Activated CD8-positive, alpha-beta T cell treated with anti-CD3 and anti-CD28 coated beads for 36 hours (primary cell): Measurements from ENCODE around the gene NELFCD. TPM values are rescaled to one million over a fixed set of nuclear protein-coding genes. Genes with fewer than 3 reads are reported as not detected.

Source experiments
- ATAC-seq: fragments of 200-7000 bp; cut with Tn5 transposase; one replicate; pipeline ENCODE4 v1.10.0; 2021; ENCODE audit warnings: mild to moderate bottlenecking, moderate library complexity
- CTCF ChIA-PET: fragments of 350-600 bp; sonication (Branson Sonifier 250); formaldehyde crosslinking; loops from one replicate; lab custom pipeline; 2021; ENCODE audit warnings: antibody characterized with exemption; lab: Charles Lee
- POLR2A ChIA-PET: fragments of 350-600 bp; sonication (Branson Sonifier 250); formaldehyde crosslinking; loops from one replicate; lab custom pipeline; 2021; ENCODE audit warnings: antibody characterized with exemption; lab: Charles Lee
- DNase-seq: peaks from one replicate; pipeline ENCODE4 v3.0.0-alpha.2; 2020
- H3K27ac Mint-ChIP-seq: one replicate; pipeline ENCODE4 v1.8.0; 2021; ENCODE audit warnings: mild to moderate bottlenecking, mixed read lengths
- H3K27me3 Mint-ChIP-seq: one replicate; pipeline ENCODE4 v1.8.0; 2021; ENCODE audit warnings: mixed read lengths
- H3K36me3 Mint-ChIP-seq: one replicate; pipeline ENCODE4 v1.8.0; 2021; ENCODE audit warnings: low read depth, mixed read lengths
- H3K4me1 Mint-ChIP-seq: one replicate; pipeline ENCODE4 v1.8.0; 2021; ENCODE audit warnings: low read depth, mixed read lengths
- H3K4me3 Mint-ChIP-seq: one replicate; pipeline ENCODE4 v1.8.0; 2021; ENCODE audit warnings: mild to moderate bottlenecking, moderate library complexity, mixed read lengths
- H3K9me3 Mint-ChIP-seq: one replicate; pipeline ENCODE4 v1.8.0; 2021; ENCODE audit warnings: mixed read lengths
- CTCF ChIP-seq: fragments of 200-600 bp; IDR thresholded peaks from one replicate; pipeline ENCODE4 v1.8.0; 2022; ENCODE audit warnings: antibody characterized with exemption, mild to moderate bottlenecking
- intact Hi-C: fragments of 100-400 bp; cut with micrococcal nuclease; formaldehyde crosslinking; loops from one replicate; pipeline ENCODE4 v1.10.0; 2022
- total RNA-seq, 2 experiments: library from RNA; stranded (reverse); gene quantifications; one replicate each; pipeline ENCODE4 v1.2.3, GENCODE V29; 2021

The NELFCD gene
- total RNA-seq, 2 experiments from 2014 or later: 106 to 120 TPM

- intact Hi-C loops: no loop called here
- Mint-ChIP-seq H3K4me3 (no peak overlapping the region), H3K27ac (peak overlapping the region; percentile 40), H3K4me1 (peaks cover 56% of the 10 kb centered on the region), H3K36me3 (peaks cover 56% of the 10 kb centered on the region), H3K9me3 (no peaks in the 10 kb centered on the region), H3K27me3 (no peaks in the 10 kb centered on the region)
- ATAC-seq (no peak), DNase-seq (no peak)
- ChIA-PET POLR2A (no interaction called here), CTCF (no interaction called here)
- TF ChIP-seq CTCF: no peak
These were observed 44.5 kb downstream of the NELFCD start for GRCh38 chr20:59025511-59025910.

GRCh38 chr20:59026904-59027740 lies 46.1 kb downstream of the NELFCD start:
- Mint-ChIP-seq H3K36me3 (peaks cover 64% of the 10 kb centered on the region), H3K4me1 (peaks cover 58% of the 10 kb centered on the region), H3K27me3 (no peaks in the 10 kb centered on the region), H3K4me3 (no peak overlapping the region), H3K9me3 (no peaks in the 10 kb centered on the region), H3K27ac (peak overlapping the region; percentile 50)
- CTCF ChIA-PET: interaction anchor here (0.8 to 1.3 kb wide), 4 partner anchors 12 to 180 kb away, joined by 3 to 7 read pairs (median 4); no protein-coding TSS in a partner anchor
- intact Hi-C loops: no loop called here
- DNase-seq: no peak
- no peak for TF ChIP-seq CTCF
- ATAC-seq: no peak
- POLR2A ChIA-PET: interaction anchor here (1.0 to 1.5 kb wide), 2 partner anchors 9 to 195 kb away, joined by 4 to 9 read pairs; partner anchors contain the start of gene TUBB1

- Mint-ChIP-seq H3K27ac (peak overlapping the region; percentile 50), H3K9me3 (no peaks in the 10 kb centered on the region), H3K36me3 (peaks cover 61% of the 10 kb centered on the region), H3K4me3 (no peak overlapping the region), H3K4me1 (peaks cover 60% of the 10 kb centered on the region), H3K27me3 (no peaks in the 10 kb centered on the region)
- ChIA-PET POLR2A (interaction anchor here (0.6 to 1.5 kb wide), 3 partner anchors 10 to 194 kb away, joined by 4 to 9 read pairs (median 5); partner anchors contain the start of gene TUBB1), CTCF (interaction anchor here (1.2 to 1.3 kb wide), 2 partner anchors 16 to 180 kb away, joined by 3 to 4 read pairs; no protein-coding TSS in a partner anchor)
- intact Hi-C loops: no loop called here
- no peak for DNase-seq
- ATAC-seq: no peak
- no peak for TF ChIP-seq CTCF
These were observed 46.8 kb downstream of the NELFCD start for GRCh38 chr20:59027741-59028320.

GRCh38 chr20:59028812-59029211 lies 47.8 kb downstream of the NELFCD start:
- CTCF ChIA-PET: no interaction called here
- H3K4me1 Mint-ChIP-seq: peaks cover 64% of the 10 kb centered on the region

More at GRCh38 chr20:59028812-59029211, 47.8 kb downstream of the NELFCD start:
- no peak for ATAC-seq
- H3K36me3 Mint-ChIP-seq: peaks cover 63% of the 10 kb centered on the region
- DNase-seq: no peak
- peak overlapping the region; percentile 45 for H3K4me3 Mint-ChIP-seq
- H3K27me3 Mint-ChIP-seq: no peaks in the 10 kb centered on the region
- intact Hi-C loops: no loop called here
- no peak for TF ChIP-seq CTCF
- POLR2A ChIA-PET: interaction anchor here (0.6 to 0.9 kb wide), 2 partner anchors 8 to 21 kb away, joined by 3 to 4 read pairs; no protein-coding TSS in a partner anchor
- H3K9me3 Mint-ChIP-seq: no peaks in the 10 kb centered on the region
- H3K27ac Mint-ChIP-seq: peak overlapping the region; percentile 61
